GM21367 (cell line): ENCODE measurements around the gene ZNF516.

Source experiments
- ATAC-seq: cut with Tn5 transposase; IDR thresholded peaks from one replicate; pipeline ENCODE4 v1.9.1; 2021; ENCODE audit not compliant: unreplicated experiment

ZNF516 gene

DNA sequence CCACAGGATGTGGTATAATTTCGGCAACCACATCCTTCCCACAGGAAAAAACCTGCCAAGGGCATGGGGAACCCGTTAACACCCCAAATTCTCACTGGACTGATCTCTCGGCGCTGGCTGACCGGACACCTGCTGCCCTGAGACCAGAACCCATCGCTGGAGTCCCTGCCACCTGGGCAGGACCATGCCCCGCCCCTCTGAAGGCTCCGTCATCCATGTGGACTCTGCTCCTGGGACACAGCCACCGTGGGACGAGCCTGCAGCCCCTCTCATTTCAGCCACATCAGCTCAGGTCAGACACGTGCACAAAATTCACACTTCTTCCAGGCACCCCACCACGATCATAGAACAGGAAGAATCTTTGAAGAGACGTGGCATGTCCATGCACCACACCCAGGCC lies 108.2 kb downstream of the ZNF516 start:
- no peak for ATAC-seq

DNA sequence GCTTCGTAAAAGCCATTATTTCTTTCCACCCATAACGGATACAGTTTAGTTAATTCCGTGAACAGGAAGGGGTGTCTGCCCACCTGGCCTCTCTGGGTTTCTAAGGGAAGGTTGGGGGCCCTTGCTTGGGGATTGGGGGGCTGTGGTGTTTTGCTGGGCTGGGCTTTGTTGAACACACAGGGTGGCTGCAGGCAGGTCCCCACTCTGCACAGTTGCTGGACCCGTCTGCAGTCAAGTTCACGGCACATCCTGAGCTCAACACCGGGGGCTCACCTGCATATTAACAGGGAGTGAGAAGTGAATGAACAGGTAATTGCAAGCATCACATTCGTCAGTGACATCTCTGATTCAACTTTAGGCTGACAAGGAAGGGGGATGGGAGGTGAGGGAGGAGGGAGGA lies 109.0 kb downstream of the ZNF516 start:
- ATAC-seq, result no peak

- ATAC-seq, result no peak
Observed at GRCh38 chr18:76385681-76385975, 109.4 kb downstream of the ZNF516 start.

DNA sequence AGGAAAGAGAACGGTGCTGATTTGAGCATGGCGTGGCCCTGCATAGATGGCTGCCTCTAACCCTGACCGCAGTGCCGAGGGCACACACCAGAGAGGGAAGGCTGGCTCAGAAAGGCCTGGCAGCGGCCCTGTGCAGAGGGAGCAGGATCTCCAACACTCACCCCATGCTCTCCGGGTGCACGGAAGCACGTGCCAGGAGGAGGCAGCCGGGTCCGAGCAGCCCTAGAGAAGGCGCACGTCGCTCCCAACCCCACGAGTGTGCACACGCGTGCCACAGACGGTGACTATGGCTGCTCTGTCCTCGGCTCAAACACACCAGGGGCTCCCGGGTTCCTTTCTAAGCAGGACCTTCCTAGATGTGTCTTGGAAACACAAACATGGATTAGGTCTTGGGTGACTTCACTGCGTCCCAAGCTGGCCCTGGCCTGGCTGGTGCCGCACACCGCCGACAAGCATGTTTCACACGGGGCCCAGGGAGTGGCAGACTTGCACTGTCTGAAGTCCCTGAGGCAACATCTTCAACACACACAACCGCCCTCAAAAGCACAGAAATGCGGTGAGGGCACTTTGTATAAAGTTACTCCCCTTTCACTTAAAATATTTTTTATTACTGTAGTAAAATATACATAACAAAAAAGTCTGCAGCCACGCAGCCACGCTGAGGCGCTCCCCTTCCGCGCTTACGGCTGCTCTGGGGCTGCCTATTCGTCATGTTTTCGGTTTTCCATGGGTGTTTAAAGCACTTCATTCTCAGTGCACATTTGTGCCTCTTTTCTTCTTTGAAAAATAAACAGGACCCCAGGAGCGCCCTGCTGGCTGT lies 110.0 kb downstream of the ZNF516 start:
- no peak for ATAC-seq

DNA sequence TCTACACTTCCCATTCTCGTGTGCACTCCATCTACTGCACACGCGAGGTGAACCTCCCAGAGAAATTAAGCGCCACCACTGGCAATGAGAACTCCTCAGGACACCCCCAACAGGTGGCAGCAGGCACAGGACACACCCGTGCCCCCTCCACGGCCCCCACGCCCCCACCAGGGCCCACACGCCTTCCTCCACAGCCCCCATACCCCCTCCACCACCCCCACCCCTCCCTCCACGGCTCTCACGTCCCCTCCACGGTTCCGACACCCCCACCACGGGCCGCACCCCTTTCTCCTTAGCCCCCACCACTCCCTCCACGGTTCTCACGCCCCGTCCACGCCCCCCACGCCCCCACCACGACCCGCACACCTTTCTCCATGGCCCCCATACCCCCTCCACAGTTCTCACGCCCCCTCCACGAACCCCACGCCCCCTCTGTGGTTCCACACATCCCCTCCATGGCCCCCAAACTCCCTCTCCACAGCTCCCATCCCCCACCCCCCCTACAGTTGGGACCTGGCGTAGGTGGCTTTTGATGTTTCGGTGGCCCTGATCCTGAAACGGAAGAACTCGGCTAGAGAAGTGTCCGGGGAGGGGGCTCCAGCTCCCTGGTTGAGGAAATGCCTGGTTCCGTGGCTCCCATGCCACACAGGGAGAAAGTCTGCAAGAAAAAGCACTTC lies 110.8 kb downstream of the ZNF516 start:
- no peak for ATAC-seq

DNA sequence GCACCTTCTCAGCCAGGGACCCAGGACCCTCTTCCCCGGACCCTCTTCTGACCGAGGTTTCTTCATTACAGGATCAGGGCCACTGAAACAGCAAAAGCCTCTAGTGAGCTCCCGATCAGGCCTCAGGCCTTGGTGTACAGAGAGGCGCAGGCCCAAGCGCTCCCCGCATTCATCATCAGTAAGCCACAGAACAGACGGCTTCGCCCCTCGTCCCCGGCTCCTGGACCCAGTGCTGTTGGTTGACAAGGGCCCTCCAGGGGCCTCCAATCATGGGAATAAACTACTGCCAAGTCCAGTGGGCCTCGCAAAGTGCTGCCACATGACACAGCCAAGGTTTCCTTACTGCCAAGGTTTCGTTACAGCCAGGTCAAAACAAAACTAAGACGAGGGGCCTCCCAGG lies 111.4 kb downstream of the ZNF516 start:
- ATAC-seq, result no peak

DNA sequence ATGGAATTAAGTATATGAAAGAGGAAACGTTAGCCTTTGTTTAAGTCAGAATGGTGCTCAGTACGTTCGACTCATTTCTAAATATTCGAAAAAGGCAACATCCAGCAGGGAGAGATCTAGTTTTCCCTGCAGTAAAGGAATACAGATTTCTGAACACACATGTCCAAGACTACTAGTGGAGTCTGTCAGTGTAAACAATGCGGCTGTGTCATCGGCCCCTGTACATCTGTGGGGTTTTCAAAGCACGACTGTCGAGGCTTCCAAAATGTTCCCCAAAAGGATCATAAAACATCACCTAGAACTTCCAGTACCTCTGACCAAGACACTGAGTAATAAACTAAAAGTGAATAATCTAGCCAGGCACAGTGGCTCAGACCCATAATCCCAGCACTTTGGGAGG lies 112.8 kb downstream of the ZNF516 start:
- ATAC-seq, result no peak

- no peak for ATAC-seq
Observed at GRCh38 chr18:76380791-76381405, 114.1 kb downstream of the ZNF516 start.

DNA sequence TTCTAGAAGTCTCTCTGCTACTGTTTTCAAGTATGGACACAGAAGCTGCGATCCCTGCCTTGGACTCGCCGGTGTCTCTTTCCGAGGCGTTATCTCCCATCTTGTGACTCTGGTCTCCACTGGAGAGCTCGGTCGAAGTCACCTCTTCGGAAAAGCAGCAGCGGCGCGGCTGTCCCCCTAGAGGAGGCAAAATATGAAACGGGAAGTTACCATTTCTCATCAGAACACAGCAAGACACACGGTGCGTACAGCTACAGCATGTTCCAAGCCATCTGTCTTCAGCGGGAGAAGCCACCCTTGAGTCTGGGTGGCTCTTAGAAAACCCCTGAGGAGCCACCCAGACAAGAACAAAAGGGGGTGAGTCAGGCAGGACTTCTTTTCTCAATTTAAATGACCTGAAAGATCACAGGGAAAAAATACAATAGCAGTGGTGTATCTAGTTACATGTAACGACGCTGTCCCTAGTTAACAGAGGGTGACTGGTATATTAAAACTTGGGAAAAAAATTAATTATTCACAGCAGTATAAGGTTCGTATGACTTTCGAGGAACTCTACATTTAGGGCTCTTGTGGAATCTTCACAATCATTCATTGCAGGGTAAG lies 114.8 kb downstream of the ZNF516 start:
- ATAC-seq, result no peak

DNA sequence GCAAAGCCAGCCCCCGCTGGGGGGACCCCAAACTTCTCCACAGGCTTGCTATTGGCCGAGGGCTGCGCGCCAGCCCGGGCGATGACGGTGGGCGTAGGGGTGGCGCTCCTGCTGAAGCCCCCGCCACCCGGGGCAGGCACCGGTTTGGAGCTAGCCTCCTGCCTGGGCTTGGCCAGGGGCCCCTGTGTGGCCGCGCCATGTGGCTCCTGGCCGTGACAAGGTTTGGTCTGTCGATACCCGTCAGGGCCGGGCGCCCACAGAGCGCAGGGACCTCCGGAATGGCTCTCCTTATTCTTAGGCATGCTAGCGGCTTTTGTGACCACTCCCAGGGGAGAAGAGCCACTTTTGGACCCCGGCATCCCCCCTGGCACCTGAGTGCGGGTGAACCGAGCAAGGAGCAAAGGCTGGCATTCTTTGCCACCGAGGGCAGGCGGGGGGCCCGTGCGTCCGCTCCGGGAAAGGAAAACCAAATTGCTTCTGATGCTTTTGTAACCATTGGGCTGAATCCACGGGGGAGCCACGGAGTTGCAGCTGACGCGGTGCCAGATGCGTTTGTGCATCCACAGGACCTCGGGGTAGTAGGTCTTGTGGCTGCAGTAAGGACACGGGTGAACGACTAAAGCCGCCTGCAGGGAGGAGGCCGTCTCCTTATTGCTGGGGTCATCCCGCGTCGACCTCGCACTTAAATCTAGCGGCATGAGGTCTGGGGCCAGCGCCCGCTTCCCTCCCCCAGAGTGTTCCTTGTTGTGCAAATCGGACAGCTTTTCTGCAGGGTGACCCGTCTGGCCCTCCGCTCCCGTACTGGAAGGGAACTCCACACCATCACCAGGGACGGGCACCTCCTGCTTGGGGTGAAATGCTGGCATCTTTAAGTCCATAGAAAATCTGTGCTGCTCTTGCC lies 115.6 kb downstream of the ZNF516 start:
- no peak for ATAC-seq

DNA sequence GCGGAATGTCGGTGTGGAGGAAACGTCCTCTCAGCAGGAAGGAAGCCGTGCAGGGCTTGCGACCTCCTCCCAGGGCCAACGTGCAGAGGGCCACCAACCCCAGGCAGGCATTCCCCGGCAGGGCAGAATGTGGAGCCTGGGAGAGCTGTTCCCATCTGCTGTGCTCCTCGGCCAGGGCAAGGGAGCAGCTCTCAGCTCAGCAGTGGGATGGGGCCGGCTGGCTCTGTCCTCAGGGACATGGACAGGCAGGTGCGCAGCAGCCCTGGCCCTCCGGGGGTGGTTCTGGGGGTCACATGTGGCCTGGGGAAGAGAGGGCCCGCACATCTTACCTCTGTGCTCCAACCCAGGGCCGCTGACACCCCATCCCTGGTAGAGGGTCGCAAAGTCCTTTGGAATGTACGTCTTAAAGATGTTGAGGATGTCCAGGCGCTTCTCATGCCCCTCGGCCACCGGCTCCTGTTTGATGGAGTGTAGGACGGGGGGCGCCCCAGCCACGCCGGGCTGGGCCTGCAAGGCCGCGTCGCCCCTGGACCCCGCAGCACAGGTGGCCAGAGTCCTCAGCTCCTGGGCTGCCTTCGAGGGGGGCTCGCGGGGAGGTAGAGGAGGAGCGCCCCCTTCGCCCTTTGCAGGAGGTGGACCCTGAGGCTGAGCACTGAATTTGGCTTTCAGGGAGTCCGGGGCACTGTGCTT lies 116.4 kb downstream of the ZNF516 start:
- ATAC-seq, result no peak

- ATAC-seq, result no peak
Observed at GRCh38 chr18:76377359-76377756, 117.7 kb downstream of the ZNF516 start.

GRCh38 chr18:76376668-76377358 lies 118.2 kb downstream of the ZNF516 start:
- ATAC-seq, result no peak

- ATAC-seq, result no peak
Observed at GRCh38 chr18:76376225-76376624, 118.8 kb downstream of the ZNF516 start.

- ATAC-seq, result peak; percentile 62
Observed at GRCh38 chr18:76374330-76375281, 120.4 kb downstream of the ZNF516 start.

GRCh38 chr18:76373297-76373696 lies 121.7 kb downstream of the ZNF516 start:
- no peak for ATAC-seq

GRCh38 chr18:76371301-76372203 lies 123.5 kb downstream of the ZNF516 start:
- no peak for ATAC-seq

DNA sequence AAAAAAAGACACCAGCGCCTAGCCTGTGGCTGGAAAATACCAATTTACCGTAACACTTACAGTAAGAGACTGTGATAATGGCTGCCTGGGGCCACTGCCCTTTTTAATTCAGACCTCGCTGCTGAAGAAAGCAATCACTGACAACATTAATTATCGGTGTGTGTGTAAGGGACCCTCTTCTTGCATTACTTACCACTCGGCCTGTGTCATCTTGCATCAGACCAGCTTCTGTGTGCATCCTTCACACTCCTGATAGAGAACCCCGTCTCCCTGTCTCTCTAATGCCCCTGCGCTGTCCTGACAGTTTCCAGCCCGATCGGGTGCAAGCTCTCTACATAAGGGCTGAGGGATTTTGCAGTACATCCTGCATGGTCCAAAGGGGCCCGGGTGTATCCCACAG lies 124.4 kb downstream of the ZNF516 start:
- ATAC-seq, result no peak
